Activated CD4-positive, alpha-beta T cell treated with anti-CD3 and anti-CD28 coated beads for 24 hours (primary cell): ENCODE data around the gene PLEKHA1.
A peak's percentile ranks its signal among the peaks of the same experiment; 100 is the strongest.

Experiments
- DNase-seq, 2 donors: peaks; one replicate each; pipeline ENCODE4 v3.0.0-alpha.2; 2020; ENCODE audit warnings: low read depth in 2 of 2

PLEKHA1 gene

DNA sequence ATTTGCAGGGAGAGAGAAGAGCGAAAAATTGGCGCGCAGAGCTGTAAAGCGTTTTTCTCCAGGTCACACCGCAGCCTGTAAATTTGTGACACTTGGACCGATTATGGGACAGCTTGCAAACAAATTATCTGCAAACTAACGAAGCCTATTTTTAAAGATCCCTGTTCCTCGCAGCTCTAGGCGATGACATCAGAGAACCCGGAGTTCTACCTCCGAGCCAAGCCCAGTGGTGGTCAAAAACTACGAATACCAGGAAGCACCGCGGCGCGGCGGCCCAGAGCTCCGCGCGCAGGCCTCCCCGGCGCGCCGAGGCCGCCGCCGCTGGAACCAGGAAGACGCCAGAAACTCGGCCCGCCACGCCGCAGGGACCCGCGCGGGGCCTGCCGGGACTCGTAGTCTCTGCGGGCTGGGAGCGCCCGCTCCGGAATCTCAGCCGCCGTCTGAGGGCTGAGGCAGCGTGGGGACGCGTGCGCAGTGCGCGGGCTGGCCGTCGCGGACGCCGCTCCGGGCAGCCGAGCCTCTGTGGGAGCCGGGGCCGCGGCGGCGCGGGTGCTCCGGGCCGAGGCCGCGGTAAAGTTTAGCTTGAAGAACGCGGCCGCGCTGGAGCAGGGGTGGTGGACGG, at the start of gene PLEKHA1:
TSS of gene PLEKHA1 (plus strand) at position 472 of the 622 bp plus-strand sequence. CDS start 18,493 bp downstream, outside the sequence.
- DNase-seq, result peak; percentile 84 to 89

DNA sequence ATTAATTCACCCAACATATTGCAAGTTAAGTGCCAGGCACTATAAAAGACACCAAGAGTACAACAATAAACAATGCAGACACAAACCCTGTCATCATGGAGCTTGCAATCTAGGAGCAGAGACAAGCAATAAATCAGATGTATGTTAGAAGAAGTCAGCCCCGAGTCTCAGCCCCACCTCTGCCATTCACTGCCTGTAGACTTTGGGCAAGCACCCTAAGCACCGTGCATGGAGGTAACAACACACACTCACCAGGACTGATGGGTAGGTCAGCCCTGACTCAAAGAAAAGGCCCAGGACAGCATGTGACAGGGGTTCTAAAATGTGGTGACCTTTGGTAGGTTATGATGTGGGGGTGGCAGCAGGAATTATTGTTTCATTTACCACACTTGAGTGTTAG, 49.3 kb upstream of the PLEKHA1 start:
- DNase-seq, result no peak

DNA sequence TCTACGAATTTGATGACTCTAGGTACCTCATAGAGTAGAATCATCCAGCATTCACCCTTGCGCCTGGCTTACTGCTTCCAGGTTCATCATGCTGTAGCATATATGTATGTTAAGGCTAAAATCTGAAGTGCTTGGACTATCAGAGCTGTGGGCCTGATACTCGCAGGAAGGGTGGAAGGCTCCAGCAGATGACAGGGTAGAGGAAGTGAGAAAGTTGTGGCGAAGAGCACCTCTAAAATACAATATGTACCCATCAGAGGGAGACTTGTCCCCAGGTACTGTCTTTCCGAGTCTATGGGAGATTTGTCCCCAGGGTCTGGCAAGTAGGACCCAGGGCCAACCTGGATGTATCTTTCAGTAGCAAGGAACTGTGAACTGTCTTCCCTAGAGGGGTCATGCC, 48.1 kb upstream of the PLEKHA1 start:
- DNase-seq, result no peak

DNA sequence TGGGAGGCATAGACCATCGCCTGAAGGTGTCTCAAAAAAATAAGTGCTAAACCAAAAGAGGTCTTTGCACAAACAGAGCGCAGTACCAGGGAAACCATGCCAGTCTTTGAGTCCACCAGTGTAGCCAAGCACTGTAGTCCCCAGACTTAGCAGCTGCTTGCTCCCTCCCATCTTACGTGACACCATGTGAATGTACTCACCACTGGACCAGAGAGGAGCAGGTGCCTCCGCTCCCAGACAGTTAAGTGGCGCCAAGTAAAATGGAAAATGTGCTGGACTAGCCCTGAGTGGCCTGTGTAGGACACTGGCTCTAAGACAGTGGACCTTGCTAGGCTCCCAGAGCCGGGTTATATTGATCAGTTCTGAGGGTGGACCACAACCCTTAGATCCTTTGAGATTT, 47.7 kb upstream of the PLEKHA1 start:
- DNase-seq, result no peak

DNA sequence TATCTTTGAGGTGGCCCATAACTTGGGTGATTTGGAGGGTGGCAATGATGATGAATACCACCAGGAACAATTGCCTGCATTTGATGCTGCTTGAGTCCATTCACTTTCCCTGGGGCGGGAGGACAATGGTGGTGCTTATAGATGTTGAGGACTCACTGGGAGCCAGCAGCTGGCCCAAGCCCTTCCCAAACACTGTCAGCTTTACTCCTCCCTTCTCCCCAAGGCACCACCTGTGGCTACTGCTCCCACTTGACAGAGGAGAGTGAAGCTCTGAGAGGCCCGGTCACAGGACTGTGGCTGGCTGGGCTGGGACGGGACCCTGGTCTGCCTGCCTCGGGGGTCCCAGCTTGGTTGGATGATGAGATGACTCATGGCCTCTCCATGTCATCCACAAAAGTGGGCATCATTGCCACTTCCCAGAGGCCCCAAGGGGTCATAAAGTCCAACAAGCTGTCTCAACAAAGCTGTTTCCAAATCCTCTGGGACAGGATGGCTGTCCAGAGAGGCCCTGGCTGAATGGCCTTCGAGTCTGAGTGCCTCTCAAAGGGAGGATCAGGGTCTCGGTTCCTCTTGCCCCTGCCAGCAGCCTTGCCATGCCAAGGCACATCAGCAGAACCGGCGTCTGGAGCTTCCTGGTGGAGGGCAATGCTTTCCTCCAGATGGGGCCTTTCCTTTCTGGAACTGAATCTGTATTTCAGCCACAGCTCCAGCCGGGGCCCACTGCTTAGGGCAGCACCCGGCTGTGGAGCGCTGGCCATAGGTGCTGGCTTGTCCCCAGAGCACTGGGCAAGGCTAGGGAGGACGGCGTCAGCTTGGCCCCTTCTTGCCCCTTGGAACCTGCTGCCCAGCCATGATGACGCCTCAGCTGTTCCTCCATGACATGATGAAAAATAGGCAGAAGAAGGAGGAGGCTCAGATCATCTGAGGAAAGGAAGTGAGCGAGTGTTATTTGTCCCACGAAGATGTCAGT, 47.0 kb upstream of the PLEKHA1 start:
- DNase-seq, result no peak

DNA sequence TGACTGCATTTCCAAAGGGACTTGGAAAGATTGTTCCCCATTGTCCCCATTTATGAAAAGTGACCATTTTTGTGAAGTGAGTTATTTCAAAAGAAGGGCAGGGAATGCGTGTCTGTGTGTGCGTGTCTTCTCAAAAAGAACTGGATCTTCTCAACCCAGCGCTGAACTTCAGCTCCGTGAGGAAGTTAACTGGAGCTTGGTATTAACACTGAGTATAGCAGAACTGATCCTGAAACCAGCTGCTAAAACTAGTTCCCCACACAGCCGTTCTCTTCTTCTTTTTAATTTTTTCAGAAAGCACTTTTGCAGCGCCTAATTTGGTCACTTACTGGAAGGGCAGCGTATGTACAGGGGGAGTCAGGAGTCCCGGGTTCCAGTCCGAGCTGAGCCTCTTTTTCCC, 45.8 kb upstream of the PLEKHA1 start:
- no peak for DNase-seq

DNA sequence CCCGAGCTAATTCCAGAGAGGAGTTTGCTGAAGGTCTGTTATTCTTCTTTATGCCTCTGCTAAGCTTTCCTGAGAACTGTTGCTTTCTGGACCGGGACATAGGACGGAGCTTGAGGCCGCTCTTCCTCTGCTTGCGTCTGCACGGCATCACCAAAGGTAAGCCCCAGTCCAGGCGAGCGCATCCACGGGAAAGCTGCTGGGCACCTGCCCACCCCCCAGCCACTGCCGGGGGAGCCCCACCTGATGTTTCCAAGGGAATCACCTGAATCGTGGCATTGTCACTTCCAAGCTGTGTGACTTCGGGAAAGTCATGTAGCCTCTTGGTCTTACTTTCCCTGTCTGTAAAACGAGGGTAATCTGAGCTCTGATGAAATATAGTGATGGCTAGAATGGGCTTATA, 45.1 kb upstream of the PLEKHA1 start:
- DNase-seq, result no peak

DNA sequence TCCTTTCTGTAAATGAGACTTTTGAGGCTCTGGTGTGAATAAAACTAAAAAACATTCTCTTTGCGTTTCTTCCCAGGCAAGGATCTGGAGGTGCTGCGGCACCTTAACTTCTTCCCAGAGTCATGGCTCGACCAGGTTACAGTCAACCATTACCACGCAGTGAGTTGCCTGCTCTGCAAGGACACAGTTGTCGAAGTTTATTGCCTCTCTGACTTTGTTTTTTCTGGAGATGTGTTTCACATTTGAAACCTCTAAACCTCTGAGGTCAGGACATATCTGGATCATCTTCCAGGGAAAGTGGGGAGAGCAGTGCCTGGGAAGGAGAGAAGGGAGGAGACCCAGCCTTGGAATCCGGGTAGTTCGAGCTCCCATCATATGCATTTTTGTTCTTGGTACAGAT, 43.4 kb upstream of the PLEKHA1 start:
- DNase-seq, result no peak

DNA sequence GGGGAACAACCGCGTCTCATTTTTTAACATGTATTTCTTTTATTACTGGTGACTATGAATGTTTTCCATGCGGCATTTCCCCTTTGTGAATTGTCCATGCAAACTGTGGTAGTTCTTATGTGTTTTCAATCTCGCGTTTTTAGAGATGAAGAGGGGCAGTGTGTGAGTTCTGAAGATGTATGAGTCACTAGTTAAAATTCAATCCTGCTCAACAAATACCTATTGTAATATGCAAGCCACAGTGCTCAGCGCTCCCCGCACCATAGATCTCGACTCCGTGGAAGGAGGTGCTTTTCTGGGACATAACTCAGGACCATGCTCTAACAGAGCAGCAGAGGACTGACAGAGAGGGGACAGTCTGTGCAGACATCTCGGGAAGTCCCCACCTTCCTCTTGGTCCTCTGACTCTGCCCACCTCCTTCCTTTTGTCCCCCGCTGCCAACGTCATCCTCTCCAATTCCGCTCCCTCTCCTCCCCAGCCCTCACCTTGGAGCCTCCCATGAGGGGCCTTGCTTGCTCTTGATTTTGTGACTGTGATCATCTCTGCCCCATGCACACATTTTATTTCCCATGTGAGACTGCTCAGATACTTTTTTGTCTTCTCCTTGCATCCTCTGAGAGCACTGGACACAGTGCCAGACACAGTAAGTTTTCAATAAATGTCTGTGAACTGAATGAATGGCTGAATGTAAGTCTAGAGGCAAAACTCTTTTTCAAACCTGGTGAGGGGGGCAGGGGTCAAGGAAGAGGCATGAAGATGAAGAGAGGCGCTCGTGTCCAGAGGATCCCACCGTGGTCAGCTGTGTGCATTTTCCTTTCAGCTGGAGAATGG, 42.7 kb upstream of the PLEKHA1 start:
- DNase-seq, result no peak

DNA sequence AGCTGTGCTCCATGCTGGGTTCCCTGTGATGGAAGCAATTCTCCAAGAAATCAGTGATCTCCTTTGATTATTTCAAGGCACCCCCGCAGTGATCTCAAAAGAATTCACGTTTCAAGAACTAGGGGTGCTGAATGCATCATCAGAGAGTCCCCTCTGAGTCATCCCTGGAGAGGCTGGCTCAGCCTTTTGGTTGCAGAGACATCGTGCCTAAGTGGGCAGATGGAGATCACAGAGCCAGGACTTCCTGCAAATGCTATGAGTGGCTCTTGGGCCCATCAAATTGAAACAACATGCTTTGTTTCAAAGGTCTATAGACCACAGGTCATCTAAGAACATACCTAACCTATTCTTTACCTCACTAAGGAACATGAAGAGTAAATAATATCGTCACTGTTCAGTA, 41.5 kb upstream of the PLEKHA1 start:
- DNase-seq, result no peak

DNA sequence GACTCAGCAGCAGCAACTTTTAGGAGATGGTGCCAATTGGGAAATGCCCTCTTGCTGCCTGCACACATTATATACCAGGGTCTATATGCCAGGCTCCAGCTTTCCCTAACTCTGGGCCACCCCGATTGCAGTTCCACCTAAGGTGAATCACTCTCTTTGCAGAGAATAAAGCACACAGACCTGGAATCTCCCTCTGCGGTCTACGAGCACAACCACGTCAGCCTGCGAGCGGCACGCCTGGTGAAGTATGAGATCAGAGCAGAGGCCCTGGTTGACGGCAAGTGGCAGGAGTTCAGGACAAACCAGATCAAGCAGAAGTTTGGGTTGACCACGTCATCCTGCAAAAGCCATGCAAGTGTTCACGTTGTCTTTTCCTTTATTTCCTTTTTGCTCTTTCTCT, 38.2 kb upstream of the PLEKHA1 start:
- no peak for DNase-seq

DNA sequence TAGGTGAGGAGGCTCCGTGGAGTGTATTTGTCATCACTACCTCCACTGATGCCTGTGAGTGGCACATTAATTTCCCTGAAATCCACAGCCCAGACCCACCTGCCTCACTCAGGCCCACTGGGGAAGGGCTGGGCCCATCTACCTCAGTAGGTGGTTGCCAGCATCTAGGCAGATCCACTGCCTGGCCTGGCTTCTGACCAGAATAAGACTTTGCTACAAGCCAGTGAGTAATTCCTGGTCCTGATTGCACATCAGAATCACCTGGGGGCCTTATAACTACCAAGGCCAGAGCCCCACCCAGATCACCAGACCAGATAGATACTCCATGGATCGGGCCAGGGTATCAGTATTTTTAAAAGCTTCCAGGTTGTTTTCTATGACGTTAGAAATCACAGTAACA, 37.5 kb upstream of the PLEKHA1 start:
- DNase-seq, result no peak

DNA sequence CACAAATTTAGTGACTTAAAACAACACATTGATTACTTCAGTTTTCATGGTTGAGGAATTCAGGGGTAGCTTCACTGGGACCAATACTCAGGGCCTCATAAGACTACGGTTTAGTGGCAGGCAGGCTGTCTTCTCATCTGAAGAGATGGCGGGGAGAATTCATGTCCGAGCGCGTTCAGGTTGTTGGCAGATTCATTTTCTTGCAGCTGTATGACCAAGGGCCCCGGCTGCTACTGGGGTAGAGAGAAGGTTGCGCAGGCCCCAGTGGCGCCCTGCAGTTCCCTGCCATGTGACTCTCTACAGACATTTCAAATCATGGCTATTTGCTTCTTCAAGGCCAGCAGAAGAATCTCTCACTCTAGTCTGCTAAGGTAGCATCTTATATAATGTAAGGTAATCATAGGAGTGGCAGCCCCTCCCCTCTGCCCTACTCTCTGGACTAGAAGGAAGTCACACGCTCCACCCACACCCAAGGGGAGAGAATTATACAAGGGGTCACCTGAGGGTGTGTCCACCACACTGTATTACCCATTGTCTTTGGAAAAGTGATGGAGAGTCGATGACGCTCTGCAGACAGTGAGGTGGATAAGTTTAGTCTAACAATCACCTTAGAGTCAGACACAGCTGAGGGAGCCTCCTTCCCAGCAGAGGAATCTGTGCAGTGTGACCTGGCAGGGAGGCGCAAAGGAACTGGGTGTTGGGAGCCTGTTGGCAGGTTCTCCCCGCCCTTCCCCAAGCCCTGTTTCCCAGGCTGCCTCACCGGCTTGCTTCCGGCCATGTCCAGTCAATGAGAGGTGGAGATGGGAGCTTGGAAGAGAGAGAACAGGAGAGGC, 35.7 kb upstream of the PLEKHA1 start:
- DNase-seq, result no peak

DNA sequence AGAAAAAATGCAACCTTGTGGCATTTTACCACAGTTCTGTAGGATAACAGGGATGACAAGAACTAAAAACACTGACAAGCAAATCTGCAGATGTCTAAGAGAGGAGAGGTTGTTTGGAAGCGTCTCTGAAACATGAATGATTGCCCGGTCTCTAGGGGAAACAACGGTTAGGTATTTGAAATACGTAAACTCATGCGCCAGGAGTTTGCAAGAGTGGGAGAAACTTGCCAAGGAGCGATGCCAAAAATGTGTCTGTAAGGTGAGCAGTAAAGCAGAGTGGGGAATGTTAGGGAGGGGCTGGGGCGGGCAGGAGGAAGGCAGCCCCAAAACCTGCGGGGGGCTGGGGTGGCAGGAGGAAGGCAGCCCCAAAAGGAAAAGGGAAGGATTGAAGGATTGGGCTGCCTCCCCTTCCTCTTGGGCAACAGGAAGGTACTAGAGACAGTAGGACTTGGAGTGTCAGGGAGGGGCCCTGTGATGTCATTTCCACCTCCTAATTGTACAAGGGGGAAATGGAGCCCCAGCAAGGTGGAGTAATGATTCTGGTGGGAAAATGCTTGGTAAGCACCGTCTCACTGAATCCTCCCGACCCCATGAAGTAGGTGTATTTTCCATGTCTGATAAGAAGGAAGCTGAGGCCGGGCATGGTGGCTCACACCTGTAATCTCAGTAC, 33.2 kb upstream of the PLEKHA1 start:
- no peak for DNase-seq

DNA sequence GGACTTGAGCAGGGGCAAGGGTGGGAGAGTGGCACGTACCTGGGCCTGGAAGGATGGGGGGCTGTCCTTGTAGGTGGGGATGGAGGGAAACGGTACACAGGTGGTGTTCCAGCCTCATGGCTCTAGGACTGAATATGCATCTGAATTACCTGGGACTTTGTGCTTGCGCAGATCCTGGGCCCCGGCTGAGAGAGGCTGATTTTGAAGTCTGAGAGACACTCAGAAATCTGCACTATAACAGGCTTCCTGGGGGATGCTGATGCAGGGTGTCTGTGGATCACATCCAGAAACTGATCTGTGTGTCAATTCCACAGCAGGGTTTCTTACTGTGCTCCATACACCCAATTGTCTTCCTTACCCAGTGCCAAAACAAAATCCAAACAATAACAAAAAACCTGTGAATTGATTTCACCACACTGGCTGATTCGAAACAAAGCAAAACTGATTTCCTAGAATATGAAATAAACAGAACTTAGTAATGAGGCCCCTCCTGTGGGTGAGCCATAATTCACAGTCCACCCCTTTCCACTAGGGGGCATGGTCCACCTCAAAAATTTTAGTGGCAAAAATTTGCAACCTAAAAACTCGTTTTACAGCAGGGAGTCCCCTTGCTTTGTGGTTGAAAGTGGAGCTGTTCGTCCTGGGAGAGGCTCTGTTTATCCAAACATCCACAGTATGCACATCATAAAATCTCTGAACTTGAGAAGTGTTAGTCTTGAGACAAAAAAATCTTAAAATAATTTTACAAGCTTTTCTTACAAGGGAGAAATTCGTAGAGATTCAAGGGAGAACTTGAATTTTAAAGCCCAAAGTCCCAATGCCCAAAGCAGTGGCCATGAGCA, 32.0 kb upstream of the PLEKHA1 start:
- peak; percentile 31 to 41 for DNase-seq

DNA sequence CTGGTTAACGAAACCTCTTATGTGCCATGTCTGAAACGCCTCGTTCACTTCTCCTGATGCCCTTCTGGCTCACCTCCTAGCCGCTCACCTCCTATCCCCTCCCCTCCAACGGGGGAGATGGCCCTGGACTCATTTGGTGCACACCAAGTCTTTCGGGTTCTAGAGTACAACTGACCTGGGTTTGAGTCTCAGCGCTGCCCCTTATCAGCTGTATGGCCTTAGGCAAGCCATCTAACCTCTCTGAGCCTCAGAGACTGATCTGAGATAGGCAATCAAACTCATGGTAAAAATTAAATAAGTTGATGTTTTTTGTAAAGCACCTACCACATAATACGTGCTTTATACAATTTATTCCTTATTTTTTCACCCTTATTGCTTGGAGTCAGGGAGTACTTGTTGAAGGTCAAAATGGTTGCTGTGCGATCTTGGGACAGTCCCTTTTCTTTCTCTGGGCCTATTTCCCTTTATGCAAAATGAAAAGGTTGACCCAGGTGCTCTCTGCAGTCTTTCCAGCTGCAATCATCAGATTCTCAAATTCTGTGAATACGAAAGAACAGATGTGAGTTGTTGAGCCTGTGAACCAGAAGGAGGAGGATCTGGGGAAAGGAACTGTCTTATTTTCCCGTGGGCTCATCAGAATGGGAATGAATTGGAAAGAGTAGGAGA, 31.2 kb upstream of the PLEKHA1 start:
- DNase-seq, result no peak

DNA sequence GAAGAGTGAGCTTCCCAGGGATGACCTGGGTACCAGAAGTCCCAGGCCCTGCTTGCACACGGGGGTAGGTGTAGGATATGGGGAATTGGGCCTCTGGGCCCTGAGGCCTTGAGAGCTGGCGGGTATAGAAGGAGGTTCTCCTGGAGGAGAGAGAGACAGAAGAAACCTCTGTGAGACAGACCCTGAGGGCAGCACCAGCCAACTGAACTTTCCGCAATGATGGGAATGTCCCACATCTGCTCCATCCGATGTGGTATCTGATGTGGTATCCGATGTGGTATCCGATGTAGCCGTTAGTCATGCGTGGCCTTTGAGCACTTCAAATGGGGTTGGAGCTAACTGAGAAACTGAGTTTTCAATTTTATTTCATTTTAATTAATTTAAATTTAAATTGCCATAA, 30.6 kb upstream of the PLEKHA1 start:
- no peak for DNase-seq

DNA sequence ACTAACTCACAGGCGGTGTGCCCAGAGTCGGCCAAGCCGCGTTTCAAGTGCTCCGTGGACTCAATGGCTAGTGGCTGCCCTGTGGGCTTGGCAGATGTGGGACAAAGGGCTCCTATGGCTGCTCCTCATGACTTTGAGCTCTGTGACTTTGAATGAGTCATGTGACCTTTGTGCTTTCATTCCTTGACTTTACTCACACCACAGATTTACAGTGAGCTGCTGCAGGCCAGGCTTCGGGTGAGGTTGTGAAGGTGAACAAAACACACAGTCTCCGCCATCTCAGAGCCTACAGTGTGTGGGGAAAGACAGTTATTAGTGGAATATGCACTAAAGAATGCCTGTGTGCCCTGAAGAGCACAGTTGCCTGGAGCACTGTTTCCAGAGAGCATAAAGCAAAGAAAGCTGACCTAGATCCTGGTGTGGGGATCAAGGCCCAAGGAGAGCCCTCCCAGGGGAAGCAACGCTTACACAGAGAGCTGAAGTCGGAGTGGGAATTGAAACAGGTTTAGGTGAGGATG, 29.7 kb upstream of the PLEKHA1 start:
- no peak for DNase-seq

DNA sequence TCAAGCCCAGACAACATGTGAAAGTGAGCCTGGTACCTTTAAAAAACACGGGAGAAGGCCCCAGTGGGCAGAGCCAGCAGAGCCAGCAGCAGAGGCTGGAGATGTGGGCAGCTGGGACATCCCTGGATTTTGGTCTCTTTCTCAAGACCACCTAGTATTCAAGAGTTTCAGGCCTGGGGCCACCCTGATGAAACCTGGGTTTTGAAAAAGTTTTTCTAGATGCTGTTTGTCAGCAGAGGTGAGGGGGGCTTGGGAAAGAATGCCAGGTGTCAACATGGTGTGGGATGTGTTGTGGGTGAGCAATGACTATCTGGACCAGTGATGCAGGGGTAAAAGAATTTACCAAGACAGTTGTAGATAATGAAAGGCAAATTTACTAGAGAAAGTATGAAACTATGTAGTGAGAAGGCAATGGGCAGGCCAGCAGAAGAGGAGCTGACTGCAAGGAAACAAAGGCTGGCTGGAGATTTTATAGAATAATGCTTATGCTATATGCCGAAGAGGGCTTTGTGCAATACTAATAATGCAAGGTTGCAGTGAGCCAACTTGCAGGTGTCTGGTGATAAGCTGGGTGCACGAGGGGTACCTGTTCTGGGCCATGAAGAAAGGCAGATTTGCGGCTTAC, 28.1 kb upstream of the PLEKHA1 start:
- no peak for DNase-seq
